ENCODE measurements around the gene NBPF1.
"Not testable (repeated sequence)": the region's sequence is repeated elsewhere in the genome, so short reads cannot be mapped to it uniquely, and the experiment has no call there.

Gene NBPF1

DNA sequence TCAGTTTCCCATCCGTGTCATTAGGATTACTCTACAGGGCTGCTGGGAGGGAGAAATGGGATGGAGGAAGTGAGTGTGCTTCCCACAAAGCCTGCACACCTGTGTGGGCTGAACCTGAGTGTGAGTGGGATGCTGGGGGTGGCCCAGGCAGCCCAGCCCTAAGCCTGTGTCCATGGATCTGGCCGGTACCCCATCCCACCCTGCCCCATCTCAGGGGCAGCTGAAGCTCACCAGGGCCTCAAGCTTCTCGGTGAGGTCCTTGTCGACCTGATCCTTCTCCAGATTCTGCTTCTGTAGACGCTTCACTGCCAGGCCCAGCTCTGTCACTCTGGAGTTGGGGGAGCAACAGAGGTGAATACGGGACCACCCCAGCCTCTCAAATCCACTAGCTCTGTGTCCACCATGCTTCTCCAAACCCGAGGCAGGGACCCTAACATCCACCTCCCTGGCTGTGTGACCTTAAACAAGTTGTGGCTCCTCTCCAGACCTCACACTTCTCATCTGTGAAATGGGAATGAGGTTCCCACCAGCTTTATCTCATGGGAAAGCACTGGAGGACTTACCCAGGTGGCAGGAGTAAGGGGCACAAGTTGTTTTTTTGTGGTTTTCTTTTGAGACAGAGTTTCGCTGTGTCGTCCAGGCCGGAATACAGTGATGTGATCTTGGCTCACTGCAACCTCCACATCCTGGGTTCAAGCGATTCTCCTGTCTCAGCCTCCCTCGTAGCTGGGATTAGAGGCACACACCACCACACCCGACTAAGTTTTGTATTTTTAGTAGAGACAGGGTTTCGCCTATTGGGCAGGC lies 18.9 kb upstream of the NBPF1 start:
- not testable (repeated sequence) for H4K20me1 ChIP-seq (ENCODE audit: insufficient read depth, low read length); H3K4me1 ChIP-seq (ENCODE audit: insufficient read depth, low read length, severe bottlenecking); H3K9me2 ChIP-seq (ENCODE audit: low read depth, low read length); H3K9ac ChIP-seq (ENCODE audit: low read length); H3K9me3 ChIP-seq (ENCODE audit: low read length); H3K27me3 ChIP-seq (ENCODE audit: insufficient read depth, low read length); H3K4me2 ChIP-seq (ENCODE audit: low read length); H3K27ac ChIP-seq (ENCODE audit: low read depth, low read length, poor library complexity, severe bottlenecking); H3K4me3 ChIP-seq (ENCODE audit: low read depth, low read length, poor library complexity, severe bottlenecking); H3K79me2 ChIP-seq (ENCODE audit: insufficient read depth, low read length); H3F3A ChIP-seq (ENCODE audit: insufficient read depth, low read length); H2AFZ ChIP-seq (ENCODE audit: low read length)
- peaks cover 50% of the 10 kb centered on the region for H3K36me3 ChIP-seq (ENCODE audit: insufficient read depth, low read length)

DNA sequence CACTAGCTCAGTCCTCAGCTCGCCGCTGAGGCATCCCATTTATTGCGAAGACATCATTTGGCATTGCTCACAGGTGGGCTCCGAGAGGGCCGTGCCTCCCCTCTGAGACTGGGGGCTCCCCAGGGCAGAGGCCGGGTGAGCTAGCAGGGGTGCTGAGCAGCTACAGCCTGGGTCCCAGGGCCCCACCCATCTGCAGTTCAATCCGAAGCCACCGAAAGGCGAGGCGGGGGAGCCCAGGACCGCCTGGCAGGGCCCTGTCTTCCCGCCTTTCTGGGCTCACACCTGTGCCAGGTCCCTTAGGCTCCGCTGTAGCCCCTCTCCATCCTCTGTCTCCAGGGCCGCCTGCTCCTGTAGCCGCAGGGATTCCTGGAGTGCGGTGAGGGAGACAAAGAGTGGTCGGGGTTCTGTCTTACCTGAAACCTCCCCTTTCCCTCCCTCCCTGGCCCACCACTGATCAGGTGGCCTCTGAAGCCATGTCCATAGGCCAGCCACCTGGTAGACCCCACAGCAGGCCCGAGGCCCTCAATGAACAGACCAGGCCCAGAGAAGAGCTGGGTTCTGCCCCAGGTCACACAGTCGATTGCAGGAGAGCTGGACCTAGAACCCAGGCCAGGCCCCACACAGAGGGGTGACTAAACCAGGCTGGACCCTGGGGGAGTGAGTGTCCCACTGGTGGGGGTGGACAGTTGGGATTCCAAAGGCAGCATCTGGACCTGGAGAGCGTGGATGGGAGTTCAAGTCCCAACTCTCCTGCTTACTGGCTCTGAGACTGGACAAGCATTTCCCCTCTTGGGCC lies 18.1 kb upstream of the NBPF1 start:
- Histone ChIP-seq H3K9me2 (ENCODE audit: low read depth, low read length) (no peaks in the 10 kb centered on the region), H3K4me1 (ENCODE audit: insufficient read depth, low read length, severe bottlenecking) (no peaks in the 10 kb centered on the region), H3K9me3 (ENCODE audit: low read length) (no peaks in the 10 kb centered on the region), H3F3A (ENCODE audit: insufficient read depth, low read length) (no peaks in the 10 kb centered on the region), H3K27ac (ENCODE audit: low read depth, low read length, poor library complexity, severe bottlenecking) (no peak overlapping the region), H3K27me3 (ENCODE audit: insufficient read depth, low read length) (no peaks in the 10 kb centered on the region), H3K4me3 (ENCODE audit: low read depth, low read length, poor library complexity, severe bottlenecking) (no peak overlapping the region), H3K4me2 (ENCODE audit: low read length) (no peak overlapping the region), H3K36me3 (ENCODE audit: insufficient read depth, low read length) (peaks cover 50% of the 10 kb centered on the region), H2AFZ (ENCODE audit: low read length) (no peak overlapping the region), H3K9ac (ENCODE audit: low read length) (no peak overlapping the region), H4K20me1 (ENCODE audit: insufficient read depth, low read length) (no peaks in the 10 kb centered on the region), H3K79me2 (ENCODE audit: insufficient read depth, low read length) (no peaks in the 10 kb centered on the region)
- TF ChIP-seq, protein P1, sequence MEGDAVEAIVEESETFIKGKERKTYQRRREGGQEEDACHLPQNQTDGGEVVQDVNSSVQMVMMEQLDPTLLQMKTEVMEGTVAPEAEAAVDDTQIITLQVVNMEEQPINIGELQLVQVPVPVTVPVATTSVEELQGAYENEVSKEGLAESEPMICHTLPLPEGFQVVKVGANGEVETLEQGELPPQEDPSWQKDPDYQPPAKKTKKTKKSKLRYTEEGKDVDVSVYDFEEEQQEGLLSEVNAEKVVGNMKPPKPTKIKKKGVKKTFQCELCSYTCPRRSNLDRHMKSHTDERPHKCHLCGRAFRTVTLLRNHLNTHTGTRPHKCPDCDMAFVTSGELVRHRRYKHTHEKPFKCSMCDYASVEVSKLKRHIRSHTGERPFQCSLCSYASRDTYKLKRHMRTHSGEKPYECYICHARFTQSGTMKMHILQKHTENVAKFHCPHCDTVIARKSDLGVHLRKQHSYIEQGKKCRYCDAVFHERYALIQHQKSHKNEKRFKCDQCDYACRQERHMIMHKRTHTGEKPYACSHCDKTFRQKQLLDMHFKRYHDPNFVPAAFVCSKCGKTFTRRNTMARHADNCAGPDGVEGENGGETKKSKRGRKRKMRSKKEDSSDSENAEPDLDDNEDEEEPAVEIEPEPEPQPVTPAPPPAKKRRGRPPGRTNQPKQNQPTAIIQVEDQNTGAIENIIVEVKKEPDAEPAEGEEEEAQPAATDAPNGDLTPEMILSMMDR (IDR thresholded peaks at IDR 0.05; ENCODE audit: low read length) = no peak
- TF ChIP-seq EZH2 (IDR thresholded peaks at IDR 0.05; ENCODE audit: borderline replicate concordance, low read length) = no peak

DNA sequence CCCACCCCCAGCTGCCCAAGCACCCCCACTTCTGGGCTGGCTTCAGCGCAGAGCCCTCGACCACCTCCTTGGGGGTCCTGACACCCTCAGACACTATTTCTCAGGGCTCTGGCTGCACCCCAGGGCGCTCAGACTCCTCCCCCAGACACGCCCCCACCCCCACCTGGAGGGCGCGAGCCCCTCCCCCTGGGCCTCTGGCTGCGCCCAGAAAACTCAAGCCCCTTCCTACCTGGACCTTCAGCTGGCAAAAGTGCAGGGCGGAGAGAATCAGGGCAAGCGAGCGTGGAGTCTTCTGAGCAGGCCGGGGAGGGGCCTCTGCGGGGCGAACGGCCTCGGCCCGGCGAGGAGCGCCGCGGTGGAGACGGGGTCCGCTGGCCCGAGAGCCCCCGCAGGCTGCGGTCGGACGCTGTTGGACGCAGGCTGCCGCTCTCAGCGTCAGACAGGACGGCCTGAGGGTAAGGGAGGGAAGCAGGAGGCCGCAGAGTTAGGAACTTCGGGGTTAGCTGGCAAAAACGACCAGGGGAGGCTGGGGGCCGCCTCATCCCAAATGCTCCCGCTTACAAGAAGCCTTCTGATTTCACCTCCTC lies 17.4 kb upstream of the NBPF1 start:
- H3K27me3 ChIP-seq (ENCODE audit: insufficient read depth, low read length) = no peaks in the 10 kb centered on the region
- no peaks in the 10 kb centered on the region for H3F3A ChIP-seq (ENCODE audit: insufficient read depth, low read length)
- H3K4me2 ChIP-seq (ENCODE audit: low read length) = no peak overlapping the region
- no peak overlapping the region for H3K9ac ChIP-seq (ENCODE audit: low read length)
- H3K79me2 ChIP-seq (ENCODE audit: insufficient read depth, low read length) = no peaks in the 10 kb centered on the region
- H3K9me3 ChIP-seq (ENCODE audit: low read length) = no peaks in the 10 kb centered on the region
- H3K4me3 ChIP-seq (ENCODE audit: low read depth, low read length, poor library complexity, severe bottlenecking) = no peak overlapping the region
- no peaks in the 10 kb centered on the region for H4K20me1 ChIP-seq (ENCODE audit: insufficient read depth, low read length)
- peaks cover 56% of the 10 kb centered on the region for H3K36me3 ChIP-seq (ENCODE audit: insufficient read depth, low read length)
- H2AFZ ChIP-seq (ENCODE audit: low read length) = no peak overlapping the region
- no peaks in the 10 kb centered on the region for H3K4me1 ChIP-seq (ENCODE audit: insufficient read depth, low read length, severe bottlenecking)
- H3K9me2 ChIP-seq (ENCODE audit: low read depth, low read length) = no peaks in the 10 kb centered on the region
- no peak for TF ChIP-seq EZH2 (IDR thresholded peaks at IDR 0.05; ENCODE audit: borderline replicate concordance, low read length)
- TF ChIP-seq, protein P1 (IDR thresholded peaks at IDR 0.05; ENCODE audit: low read length) = no peak
- no peak overlapping the region for H3K27ac ChIP-seq (ENCODE audit: low read depth, low read length, poor library complexity, severe bottlenecking)

DNA sequence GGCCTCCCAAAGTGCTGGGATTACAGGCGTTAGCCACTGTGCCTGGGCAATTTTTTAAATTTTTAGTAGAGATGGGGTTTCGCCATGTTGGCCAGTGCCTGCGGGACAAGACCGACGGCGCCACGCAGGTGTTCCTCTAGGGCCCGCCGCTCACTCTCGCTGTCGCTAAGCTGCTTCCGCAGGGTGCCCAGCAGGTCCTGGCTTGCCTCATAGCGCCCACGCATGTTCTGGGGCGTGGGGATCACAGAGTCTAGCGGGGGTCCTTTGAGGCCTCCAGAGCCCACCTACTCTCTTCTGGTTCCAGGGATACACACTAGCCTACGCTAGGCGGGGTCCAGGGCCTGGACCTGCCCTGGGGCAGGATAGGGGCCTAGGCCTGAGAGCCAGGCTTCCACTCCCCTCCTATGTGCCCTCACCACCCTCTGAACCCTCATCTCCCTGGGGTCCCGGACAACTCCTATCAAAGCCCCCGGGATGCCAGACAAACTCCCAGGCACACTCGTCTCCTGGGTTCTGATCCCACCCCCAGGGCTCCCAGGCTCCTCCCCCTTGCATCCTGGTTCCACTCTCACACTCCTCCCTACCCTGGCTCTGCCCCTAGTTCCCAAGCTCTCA lies 16.7 kb upstream of the NBPF1 start:
- not testable (repeated sequence) for H2AFZ ChIP-seq (ENCODE audit: low read length)

More for the DNA sequence above, 16.7 kb upstream of the NBPF1 start:
- not testable (repeated sequence) for H3K9me2 ChIP-seq (ENCODE audit: low read depth, low read length); H3K4me1 ChIP-seq (ENCODE audit: insufficient read depth, low read length, severe bottlenecking); H3F3A ChIP-seq (ENCODE audit: insufficient read depth, low read length); H3K4me2 ChIP-seq (ENCODE audit: low read length); H3K79me2 ChIP-seq (ENCODE audit: insufficient read depth, low read length); H3K27me3 ChIP-seq (ENCODE audit: insufficient read depth, low read length); H3K9me3 ChIP-seq (ENCODE audit: low read length); H3K27ac ChIP-seq (ENCODE audit: low read depth, low read length, poor library complexity, severe bottlenecking); H3K9ac ChIP-seq (ENCODE audit: low read length); H4K20me1 ChIP-seq (ENCODE audit: insufficient read depth, low read length); H3K4me3 ChIP-seq (ENCODE audit: low read depth, low read length, poor library complexity, severe bottlenecking)
- peaks cover 60% of the 10 kb centered on the region for H3K36me3 ChIP-seq (ENCODE audit: insufficient read depth, low read length)

Data from OCI-LY1 (cell line).